GM18502 (cell line): ENCODE measurements around the gene RBM20.
A peak's percentile ranks its signal among the peaks of the same experiment; 100 is the strongest.
"Not testable (repeated sequence)": the region's sequence is repeated elsewhere in the genome, so short reads cannot be mapped to it uniquely, and the experiment has no call there.

Experiments used
- ATAC-seq: cut with Tn5 transposase; IDR thresholded peaks from one replicate; pipeline ENCODE4 v1.9.1; 2021; ENCODE audit warnings: mild to moderate bottlenecking; ENCODE audit not compliant: unreplicated experiment, poor library complexity

RBM20 gene

DNA sequence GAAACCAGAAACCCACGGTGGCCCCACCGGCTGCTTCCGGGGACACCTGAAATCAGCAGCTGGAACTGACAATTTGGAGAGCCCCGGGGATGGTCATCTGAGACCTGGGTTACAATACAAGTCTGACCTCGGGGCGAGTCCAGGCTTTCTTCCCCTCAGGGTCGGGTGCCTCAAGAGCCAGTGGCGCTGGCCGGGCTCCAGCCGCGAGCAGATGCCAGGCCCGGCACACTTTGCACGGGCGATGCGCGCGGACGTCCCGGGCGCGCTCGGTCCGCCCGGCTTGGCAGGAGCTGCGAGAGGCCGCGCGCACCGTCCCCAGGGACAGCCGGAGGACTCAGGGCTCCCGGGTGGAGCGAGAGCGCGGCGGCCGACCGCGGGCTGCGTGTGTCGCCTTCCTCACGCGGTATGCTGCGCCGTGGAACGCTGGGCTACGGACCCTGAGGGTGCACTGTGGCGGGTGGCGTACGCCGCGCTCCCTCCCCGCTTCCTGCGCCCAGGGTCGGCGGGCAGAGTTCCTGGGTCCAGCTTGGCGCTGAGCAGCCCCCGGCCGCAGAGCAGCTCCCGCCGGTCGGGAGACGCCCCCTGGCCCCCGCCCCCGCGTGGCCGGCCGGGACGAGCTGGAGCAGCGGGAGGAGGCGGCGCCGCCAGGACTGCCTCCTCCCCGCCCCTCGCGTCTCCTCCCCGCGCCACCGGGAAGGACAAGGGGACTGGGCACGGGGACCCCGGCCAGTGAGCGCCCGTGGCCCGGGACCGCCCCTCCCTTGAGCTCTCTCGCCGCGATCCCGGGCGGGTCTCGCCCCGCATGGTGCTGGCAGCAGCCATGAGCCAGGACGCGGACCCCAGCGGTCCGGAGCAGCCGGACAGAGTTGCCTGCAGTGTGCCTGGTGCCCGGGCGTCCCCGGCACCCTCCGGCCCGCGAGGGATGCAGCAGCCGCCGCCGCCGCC is at the start of gene RBM20:
TSS of gene RBM20 (plus strand) at position 684 of the 945 bp plus-strand sequence. CDS start at position 803, 119 bp downstream.
- peak; percentile 55 for ATAC-seq

GRCh38 chr10:110597476-110597875 is 46.7 kb upstream of the RBM20 start:
- ATAC-seq: no peak

DNA sequence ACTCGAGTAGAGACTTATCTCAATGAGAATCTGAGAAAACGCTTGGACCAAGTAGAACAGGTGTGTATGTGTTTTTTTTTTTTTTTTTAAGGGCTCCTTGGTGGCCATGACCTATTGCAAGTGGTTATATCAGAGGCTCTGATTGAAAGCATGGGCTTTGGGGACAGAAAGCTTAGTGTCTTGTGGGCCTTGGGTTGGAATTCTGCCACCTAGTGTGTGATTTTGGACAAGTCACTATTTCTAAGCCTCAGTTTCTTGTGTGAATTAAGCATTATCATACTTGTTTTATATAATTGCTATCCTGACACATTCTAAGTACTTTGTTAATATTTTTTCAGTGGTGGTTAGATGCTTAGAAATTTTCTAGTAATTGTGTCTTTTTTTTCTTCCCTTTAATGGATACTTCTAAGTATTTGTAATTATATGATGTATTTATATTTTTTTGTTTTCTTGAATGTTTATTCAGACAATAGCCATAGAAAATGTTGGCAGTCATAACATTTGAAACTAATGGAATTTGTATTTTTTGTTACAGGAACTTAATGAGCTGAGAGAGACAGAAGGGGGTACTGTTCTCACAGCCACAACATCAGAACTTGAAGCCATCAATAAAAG is 43.5 kb upstream of the RBM20 start:
- ATAC-seq: peak; percentile 70

- ATAC-seq: no peak
These were observed 42.6 kb upstream of the RBM20 start for GRCh38 chr10:110601581-110601980.

DNA sequence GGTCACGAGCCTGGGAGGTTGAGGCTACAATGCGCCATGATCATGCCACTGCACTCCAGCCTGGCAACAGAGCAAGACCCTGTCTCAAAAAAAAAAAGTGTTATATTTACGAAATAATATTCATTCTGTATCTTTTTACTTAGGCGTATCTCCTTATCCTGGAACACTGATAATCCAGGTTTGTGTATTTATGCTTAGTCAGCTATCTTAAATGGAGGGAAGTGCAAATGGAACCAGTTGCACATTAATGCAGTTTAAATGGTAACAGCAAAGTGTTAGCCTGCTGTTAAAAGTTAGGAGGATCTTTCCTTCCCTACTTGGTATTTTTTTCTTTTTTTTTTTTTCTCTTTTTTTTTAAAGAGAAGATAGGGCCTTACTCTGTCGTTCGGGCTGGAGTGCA is 36.0 kb upstream of the RBM20 start:
- no peak for ATAC-seq

DNA sequence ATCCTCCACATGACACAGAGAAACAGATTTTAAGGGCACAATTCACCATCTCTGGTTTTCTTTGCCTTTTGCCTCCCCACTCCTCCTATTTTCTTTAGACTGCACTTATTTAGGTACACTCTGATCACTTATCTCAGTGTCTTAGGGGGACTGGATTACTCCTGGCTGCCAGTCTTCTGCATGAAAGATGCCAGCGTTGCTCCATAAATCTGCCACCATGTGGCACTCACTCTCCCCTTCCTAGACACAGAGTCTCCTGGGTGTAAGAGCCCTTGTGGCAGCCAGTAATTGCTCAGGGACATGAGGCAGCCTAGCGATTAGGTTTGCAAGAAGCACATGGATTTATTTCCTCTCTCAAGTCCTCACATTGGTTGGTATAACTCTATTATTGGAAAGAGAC is 34.5 kb upstream of the RBM20 start:
- no peak for ATAC-seq

GRCh38 chr10:110610308-110610774 is 33.8 kb upstream of the RBM20 start:
- ATAC-seq: peak; percentile 37

GRCh38 chr10:110610781-110611180 is 33.4 kb upstream of the RBM20 start:
- not testable (repeated sequence) for ATAC-seq

DNA sequence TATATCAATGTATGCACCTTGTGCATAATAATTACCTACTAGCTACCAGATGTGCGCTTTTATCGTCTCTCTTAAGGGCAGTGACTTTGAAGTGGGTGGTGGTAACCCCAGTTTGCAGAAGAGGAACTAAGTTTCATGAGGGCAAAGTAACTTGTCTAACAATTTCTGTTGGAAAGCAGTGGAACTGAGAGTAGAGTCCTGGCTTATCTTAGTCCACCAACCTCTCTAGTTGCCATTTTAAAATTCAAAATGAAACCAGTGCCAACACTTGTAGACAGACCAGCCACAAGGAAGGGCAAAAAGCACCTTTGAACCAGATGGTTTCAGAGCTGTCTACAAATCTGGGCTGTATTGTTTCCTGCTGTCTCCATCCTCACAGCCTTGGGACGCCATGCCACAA is 32.0 kb upstream of the RBM20 start:
- ATAC-seq: peak; percentile 39

- no peak for ATAC-seq
These were observed 31.5 kb upstream of the RBM20 start for GRCh38 chr10:110612629-110613028.

- ATAC-seq: peak; percentile 28
These were observed 30.7 kb upstream of the RBM20 start for GRCh38 chr10:110613341-110613995.

GRCh38 chr10:110613996-110614495 is 30.1 kb upstream of the RBM20 start:
- peak; percentile 61 for ATAC-seq

DNA sequence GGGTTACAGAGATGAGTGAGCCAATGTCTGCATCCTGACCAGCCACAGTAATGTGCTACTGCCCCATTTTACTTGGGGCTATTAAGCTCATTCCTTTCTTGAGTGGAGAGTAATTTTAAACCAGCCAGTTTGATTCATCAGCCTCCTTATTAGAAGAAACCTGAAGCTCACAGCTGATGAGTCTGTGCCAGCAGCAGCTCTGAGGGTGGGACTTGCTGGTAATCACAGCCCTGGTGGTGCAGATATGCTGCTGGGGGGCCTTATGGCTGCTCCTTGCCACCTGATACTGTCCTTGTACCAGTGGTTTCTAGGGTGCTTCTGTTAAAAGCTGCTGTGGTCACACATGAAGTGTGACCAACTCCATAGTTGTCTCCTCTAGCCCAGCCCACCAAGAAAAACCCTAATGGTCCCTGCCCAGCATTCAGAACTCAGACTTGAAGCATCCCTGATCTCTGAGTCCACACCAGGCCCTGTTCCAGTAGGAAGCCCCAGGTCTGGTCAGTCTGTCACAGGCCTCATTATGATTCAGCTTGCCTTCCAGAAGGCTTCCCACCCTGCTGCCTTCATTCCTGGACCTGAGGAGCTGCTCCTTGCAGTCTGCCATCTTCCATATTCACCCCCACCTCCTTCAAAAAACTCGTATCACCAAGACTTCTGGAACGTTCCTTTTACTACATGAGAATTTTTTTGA is 28.9 kb upstream of the RBM20 start:
- ATAC-seq: no peak

DNA sequence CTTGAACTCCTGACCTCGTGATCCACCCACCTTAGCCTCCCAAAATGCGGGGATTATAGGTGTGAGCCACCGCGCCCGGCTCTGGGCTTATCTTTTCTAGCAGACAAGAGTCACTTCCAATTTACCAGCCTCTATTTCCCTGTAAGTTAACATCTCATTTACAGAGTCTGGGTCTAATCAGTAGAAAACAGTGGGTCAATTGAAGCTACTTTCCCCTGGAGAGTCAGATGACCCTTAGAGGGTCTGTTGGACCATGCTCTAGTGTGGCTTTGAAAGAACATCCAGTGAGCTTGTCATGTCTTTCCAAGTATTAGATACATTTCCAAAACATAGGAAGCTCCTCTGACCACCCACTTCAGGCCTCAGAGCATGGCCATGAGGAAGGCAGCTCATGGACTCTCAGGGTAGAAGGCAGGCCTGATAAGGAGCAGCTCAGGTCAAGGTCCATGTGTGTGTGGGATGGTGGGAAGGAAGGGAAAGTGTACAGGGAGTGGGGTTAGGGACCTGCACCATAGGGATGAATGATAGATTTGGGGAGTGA is 27.6 kb upstream of the RBM20 start:
- ATAC-seq: no peak

GRCh38 chr10:110617425-110618229 is 26.5 kb upstream of the RBM20 start:
- no peak for ATAC-seq

DNA sequence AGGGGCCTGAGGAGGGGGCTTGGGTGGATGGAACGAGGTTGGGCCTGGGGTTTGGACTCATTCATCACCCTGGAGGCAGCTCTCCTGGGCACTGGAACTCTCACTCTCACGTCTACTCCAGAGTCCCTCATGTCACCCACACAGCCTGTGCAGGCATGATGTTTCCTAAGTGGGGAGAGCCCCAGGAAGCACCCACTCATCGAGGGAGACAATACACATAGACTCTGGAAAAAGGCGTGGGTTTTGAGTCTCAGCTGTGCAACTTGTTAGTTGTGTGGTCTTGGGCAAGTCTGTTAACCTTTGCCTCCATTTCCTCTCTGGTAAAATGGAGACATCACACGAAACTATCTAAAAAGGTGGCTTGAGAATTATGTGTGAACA is 25.9 kb upstream of the RBM20 start:
- ATAC-seq: no peak

DNA sequence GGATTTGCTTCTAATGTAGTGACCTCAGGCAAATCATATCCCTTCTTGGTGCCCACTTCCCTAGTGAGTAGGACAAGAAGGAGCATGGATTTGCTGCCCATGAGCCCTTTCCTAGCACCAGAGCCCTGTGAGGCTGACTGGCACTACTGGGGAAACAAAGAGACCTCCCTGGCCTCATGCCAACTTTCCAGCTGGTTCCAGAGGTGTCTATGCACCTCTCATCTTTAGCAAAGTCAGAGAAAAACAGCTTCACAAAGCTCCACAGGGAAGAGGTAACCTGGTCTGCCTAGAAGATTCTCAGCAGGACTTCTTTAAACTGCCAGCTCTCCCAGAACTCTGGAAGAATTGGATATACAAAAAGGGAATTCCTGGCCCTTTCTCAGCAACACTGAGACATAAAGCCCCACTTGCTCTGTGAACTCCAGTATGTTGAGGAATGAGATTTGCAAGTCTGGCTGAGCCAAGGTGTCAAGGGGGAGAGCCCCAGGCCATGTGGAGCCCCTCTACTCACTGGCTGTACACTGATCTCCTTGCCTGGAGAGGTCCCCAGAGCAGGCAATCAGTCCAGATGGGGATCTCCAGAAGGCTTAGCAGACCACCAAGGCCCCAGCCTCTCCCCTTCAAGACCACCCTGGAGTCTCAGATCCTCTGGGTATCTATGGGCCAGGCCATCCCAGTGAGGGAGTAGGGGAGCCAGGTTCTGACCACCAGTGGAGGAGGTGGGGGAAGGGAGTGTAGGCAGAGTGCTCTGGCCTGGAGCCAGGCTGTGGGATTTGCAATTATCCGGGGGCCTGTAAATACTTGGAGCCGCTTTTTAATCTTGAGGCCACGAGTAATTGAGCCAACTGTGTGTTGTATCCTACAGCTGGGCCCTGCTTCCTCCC is 24.4 kb upstream of the RBM20 start:
- ATAC-seq: no peak

- ATAC-seq: no peak
These were observed 23.8 kb upstream of the RBM20 start for GRCh38 chr10:110620398-110620719.
